Heart right ventricle (tissue), 16 donors: ENCODE results near the gene MIB2. TPM values are rescaled to one million over a fixed set of nuclear protein-coding genes. Genes with fewer than 3 reads are reported as not detected.
"Not testable (repeated sequence)": the region's sequence is repeated elsewhere in the genome, so short reads cannot be mapped to it uniquely, and the experiment has no call there.

Experiments
- ATAC-seq, 8 donors: fragments of 200-7000 bp; cut with Tn5 transposase; one replicate each; pipeline ENCODE4 v1.9.1; 2020; ENCODE audit warnings: mild to moderate bottlenecking in 8 of 8, moderate library complexity in 8 of 8, moderate number of reproducible peaks in 1 of 8
- DNase-seq, 2 donors: peaks; one replicate each; pipeline ENCODE4 v3.0.0-alpha.2; 2020
- H3K27ac ChIP-seq, 10 donors: fragments of 200-600 bp; sonication (generic) in 2 of 10; one replicate each; pipeline versions ENCODE4 v1.5.0 to v1.8.0; 2020 to 2022; ENCODE audit warnings: mild to moderate bottlenecking in 3 of 10
- H3K27me3 ChIP-seq, 7 donors: fragments of 200-600 bp; one replicate each; pipeline ENCODE4 v1.8.0; 2021 to 2022; ENCODE audit warnings: mild to moderate bottlenecking in 2 of 7
- H3K36me3 ChIP-seq, 9 donors: fragments of 200-600 bp; sonication (generic) in 1 of 9; one replicate each; pipeline versions ENCODE4 v1.5.0 to v1.8.0; 2020 to 2022; ENCODE audit warnings: mild to moderate bottlenecking in 2 of 9
- H3K4me1 ChIP-seq, 9 donors: fragments of 200-600 bp; sonication (generic) in 1 of 9; one replicate each; pipeline versions ENCODE4 v1.5.0 to v1.8.0; 2020 to 2022; ENCODE audit warnings: mild to moderate bottlenecking in 4 of 9
- H3K4me3 ChIP-seq, 10 donors: fragments of 200-600 bp; sonication (generic) in 2 of 10; one replicate each; pipeline versions ENCODE4 v1.5.0 to v1.8.0; 2020 to 2022; ENCODE audit warnings: mild to moderate bottlenecking in 7 of 10, moderate library complexity in 2 of 10
- H3K9me3 ChIP-seq, 11 donors: fragments of 200-600 bp in 10 of 11; sonication (generic) in 2 of 11; one replicate each; pipeline versions ENCODE4 v1.5.0 to v1.8.0; 2013 to 2022; ENCODE audit warnings: mild to moderate bottlenecking in 2 of 11, control low read depth in 1 of 11, moderate library complexity in 1 of 11
- CTCF ChIP-seq, 9 donors: fragments of 200-600 bp; sonication (generic) in 2 of 9; IDR thresholded peaks; one replicate each; pipeline versions ENCODE4 v1.5.0 to v1.8.0; 2021 to 2022; ENCODE audit warnings: antibody characterized with exemption in 9 of 9, mild to moderate bottlenecking in 5 of 9, moderate library complexity in 1 of 9
- WGBS, 2 donors: extraction: QIAGEN DNeasy Blood & Tissue Kit; methylation state at CpG; one replicate each; pipeline ENCODE4 v1.1.7; 2013; ENCODE audit warnings: inconsistent platforms in 1 of 2; 5-methylcytosine and 5-hydroxymethylcytosine counted together
- intact Hi-C, 10 donors: fragments of 100-400 bp; cut with DNase I; formaldehyde crosslinking; loops; one replicate each; pipeline versions ENCODE4 v1.11.1 to v1.14.2; 2022
- polyA plus RNA-seq, 2 donors: library from polyadenylated mRNA; stranded (reverse); fragments of 200-250 nt; gene quantifications; one replicate each; pipeline ENCODE4 v1.2.3, GENCODE V29; 2013
- total RNA-seq, 10 donors: library from RNA; stranded (reverse); fragmentation: NEBNext Ultra II Directional in 3 of 10; extraction: Animal tissue kit (Norgen Biotek cat#: 25700) in 3 of 10; gene quantifications; one replicate each; pipeline versions ENCODE4 v1.2.1 to v1.2.4, GENCODE V29; 2021 to 2023
- donor health status: Arrhythmogenic right ventricular cardiomyopathy.
- donor health status: ischemic (EF 13 %, LVEDD 7.1; RV severe dilation, severe dysfunction).
- donor health status: healthy with polysubstance abuse.
- donor health status: DM: no; HTN: yes; CAD: no.
- donor health status: DM: no; HTN: no; CAD: no.
- donor health status: ischemic (EF 25% LVEDD 6.9; RV normal size, moderate dysfunction).
- donor health status: ischemic (EF 25% LVEDD 5.7; RV mildly dilated, moderate dysfunction).
- donor health status: healthy.
- donor health status: DM: yes; HTN: yes; CAD: no.
- donor health status: Ischemic cardiomyopathy.
- donor health status: ischemic (EF 35%, LVEDD 5.7; RV mildly dilated, moderate dysfunction).
- donor health status: nonischemic (EF 11% LVEDD 7.7; RV severe dilation, severe dysfunction).
- donor health status: DM: yes; HTN: yes; CAD: no.
- donor health status: PGD.
- donor health status: ischemic (EF 29% LVEDD 5.4; RV normal size, mild dysfunction).
- donor health status: nonischemic (EF 23%, LVEDD 6.1; RV moderate dilation, normal function).

MIB2 gene
- total and polyA plus RNA-seq, 12 donors = 53.6 to 248 (median 74.7) TPM

GRCh38 chr1:1671365-1672119 is 56.2 kb downstream of the MIB2 start:
- no peak for TF ChIP-seq CTCF (IDR thresholded peaks at IDR 0.05)
- ATAC-seq (no peak), DNase-seq (no peak)
- peaks cover 0 to 17% (median 0%) of the 10 kb centered on the region in 9 donors for H3K4me1 ChIP-seq
- no peak overlapping the region for H3K27ac ChIP-seq
- intact Hi-C loops = no loop called here
- peaks cover 0 to 77% (median 5%) of the 10 kb centered on the region in 9 donors for H3K36me3 ChIP-seq
- H3K4me3 ChIP-seq = no peak overlapping the region
- H3K9me3 ChIP-seq = no peaks in the 10 kb centered on the region
- WGBS, 2 donors = 87 to 89% methylated on average over 27 of the region's 27 CpGs
- H3K27me3 ChIP-seq = no peaks in the 10 kb centered on the region

GRCh38 chr1:1672181-1672965 is 57.1 kb downstream of the MIB2 start:
- no peak for ATAC-seq
- 95 to 96% methylated on average over 25 of the region's 25 CpGs for WGBS, 2 donors
- intact Hi-C loops = no loop called here
- H3K36me3 ChIP-seq = peaks cover 0 to 71% (median 5%) of the 10 kb centered on the region in 9 donors
- H3K27me3 ChIP-seq = no peaks in the 10 kb centered on the region
- peaks cover 0 to 19% (median 0%) of the 10 kb centered on the region in 9 donors for H3K4me1 ChIP-seq
- no peak overlapping the region for H3K4me3 ChIP-seq
- TF ChIP-seq CTCF (IDR thresholded peaks at IDR 0.05) = no peak
- no peak for DNase-seq
- no peaks in the 10 kb centered on the region for H3K9me3 ChIP-seq
- no peak overlapping the region for H3K27ac ChIP-seq

GRCh38 chr1:1674806-1675205 is 59.5 kb downstream of the MIB2 start:
- intact Hi-C loops, H3K27ac ChIP-seq, H3K9me3 ChIP-seq, H3K27me3 ChIP-seq, H3K4me3 ChIP-seq, ATAC-seq, DNase-seq: not testable (repeated sequence)
- WGBS, 2 donors = 77 to 86% methylated on average over 14 to 16 of the region's 21 CpGs
- H3K4me1 ChIP-seq = peaks cover 0 to 32% (median 15%) of the 10 kb centered on the region in 9 donors
- H3K36me3 ChIP-seq = peaks cover 0 to 46% (median 5%) of the 10 kb centered on the region in 9 donors

- Histone ChIP-seq H3K4me1 (peaks cover 0 to 28% (median 15%) of the 10 kb centered on the region in 9 donors), H3K36me3 (peaks cover 0 to 42% (median 5%) of the 10 kb centered on the region in 9 donors)
- intact Hi-C loops, H3K4me3 ChIP-seq, ATAC-seq, H3K9me3 ChIP-seq, DNase-seq, H3K27ac ChIP-seq, H3K27me3 ChIP-seq: not testable (repeated sequence)
- 94 to 97% methylated on average over 8 to 14 of the region's 18 CpGs for WGBS, 2 donors
These were observed 59.9 kb downstream of the MIB2 start for GRCh38 chr1:1675218-1675617.

- H3K36me3 ChIP-seq = peaks cover 0 to 33% (median 5%) of the 10 kb centered on the region in 9 donors
- H3K27me3 ChIP-seq, H3K4me3 ChIP-seq, H3K9me3 ChIP-seq, DNase-seq, intact Hi-C loops, H3K27ac ChIP-seq, ATAC-seq: not testable (repeated sequence)
- H3K4me1 ChIP-seq = peaks cover 0 to 25% (median 15%) of the 10 kb centered on the region in 9 donors
- WGBS, 2 donors = 81 to 87% methylated on average over 3 to 5 of the region's 21 CpGs
These were observed 60.8 kb downstream of the MIB2 start for GRCh38 chr1:1676087-1676486.
